ENCODE data around the gene PAPOLB. TPM values are rescaled to one million over a fixed set of nuclear protein-coding genes. Genes with fewer than 3 reads are reported as not detected.

The PAPOLB gene
- total RNA-seq, 1 experiment from 2014 or later: under 0.01 TPM

Other genes starting within 250 kb of the PAPOLB start
- gene FOXK1, start 179.7 kb downstream of the PAPOLB start, total RNA-seq (2014; rRNA removed): 19.2 and 20.5 TPM in 2 replicates
- gene AP5Z1, start 86.4 kb downstream of the PAPOLB start, total RNA-seq (2014; rRNA removed): 42.9 and 45.6 TPM in 2 replicates
- gene RADIL, start 21.7 kb upstream of the PAPOLB start, total RNA-seq (2014; rRNA removed): 2.5 and 3.5 TPM in 2 replicates
- gene MMD2, start 97.2 kb upstream of the PAPOLB start, total RNA-seq (2014; rRNA removed): not detected in 2 replicates
- 9.1 and 10.6 TPM in 2 replicates for gene RBAK, start 183.8 kb upstream of the PAPOLB start, total RNA-seq (2014; rRNA removed)